HEK293T (cell line): ENCODE results near the gene AAK1.

ENCODE experiments used
- CTCF ChIA-PET: fragments of 350-600 bp; formaldehyde crosslinking; extraction: SDS; loops from one replicate; lab custom pipeline; 2021; ENCODE audit warnings: antibody characterized with exemption, inconsistent platforms; lab: Yijun Ruan, JAX
- POLR2A ChIA-PET: fragments of 350-600 bp; formaldehyde crosslinking; extraction: SDS; loops from one replicate; lab custom pipeline; 2020; ENCODE audit warnings: antibody characterized with exemption, inconsistent platforms; lab: Yijun Ruan, JAX
- DNase-seq: peaks from one replicate; pipeline ENCODE4 v3.0.0; 2012; ENCODE audit warnings: mixed read lengths; ENCODE audit errors: extremely low spot score
- ARNT ChIP-seq: fragments of 450-650 bp; IDR thresholded peaks from 2 replicates; pipeline ENCODE4 v1.6.1; 2017; ENCODE audit warnings: mild to moderate bottlenecking
- BHLHE40 ChIP-seq: fragments of 450-650 bp; IDR thresholded peaks from 2 replicates; pipeline ENCODE4 v1.6.1; 2016; ENCODE audit warnings: mild to moderate bottlenecking, moderate library complexity, borderline replicate concordance
- CTBP1 ChIP-seq: fragments of 450-650 bp; IDR thresholded peaks from 2 replicates; pipeline ENCODE4 v1.6.1; 2016; ENCODE audit warnings: borderline replicate concordance
- ELF4 ChIP-seq: fragments of 450-650 bp; IDR thresholded peaks from 2 replicates; pipeline ENCODE4 v1.6.1; 2017; ENCODE audit warnings: antibody characterized with exemption
- FOXA1 ChIP-seq: fragments of 450-650 bp; IDR thresholded peaks from 2 replicates; pipeline ENCODE4 v1.6.1; 2016; ENCODE audit warnings: mild to moderate bottlenecking
- FOXK2 ChIP-seq: fragments of 450-650 bp; IDR thresholded peaks from 2 replicates; pipeline ENCODE4 v1.6.1; 2016; ENCODE audit warnings: mild to moderate bottlenecking
- FOXM1 ChIP-seq: fragments of 450-650 bp; IDR thresholded peaks from 2 replicates; pipeline ENCODE4 v1.6.1; 2017; ENCODE audit warnings: mild to moderate bottlenecking, borderline replicate concordance
- HDGF ChIP-seq: fragments of 450-650 bp; IDR thresholded peaks from 2 replicates; pipeline ENCODE4 v1.6.1; 2017; ENCODE audit warnings: antibody characterized with exemption, borderline replicate concordance
- L3MBTL2 ChIP-seq: fragments of 450-650 bp; conservative IDR thresholded peaks from 2 replicates; pipeline ENCODE4 v1.6.1; 2016; ENCODE audit warnings: mild to moderate bottlenecking
- LEF1 ChIP-seq: fragments of 450-650 bp; IDR thresholded peaks from 2 replicates; pipeline ENCODE4 v1.6.1; 2017; ENCODE audit warnings: mild to moderate bottlenecking, borderline replicate concordance
- NFRKB ChIP-seq: fragments of 450-650 bp; IDR thresholded peaks from 2 replicates; pipeline ENCODE4 v1.6.1; 2016; ENCODE audit warnings: mild to moderate bottlenecking, moderate library complexity
- PKNOX1 ChIP-seq: fragments of 450-650 bp; IDR thresholded peaks from 2 replicates; pipeline ENCODE4 v1.6.1; 2016
- SP1 ChIP-seq: fragments of 450-650 bp; IDR thresholded peaks from 2 replicates; pipeline ENCODE4 v1.6.1; 2017
- SUZ12 ChIP-seq: fragments of 450-650 bp; IDR thresholded peaks from 2 replicates; pipeline ENCODE4 v1.6.1; 2016; ENCODE audit warnings: mild to moderate bottlenecking
- TARDBP ChIP-seq: fragments of 450-650 bp; IDR thresholded peaks from 2 replicates; pipeline ENCODE4 v1.6.1; 2016
- ZNF384 ChIP-seq: fragments of 450-650 bp; IDR thresholded peaks from 2 replicates; pipeline ENCODE4 v1.6.1; 2016

The AAK1 gene

GRCh38 chr2:69547984-69548715 is 95.4 kb downstream of the AAK1 start:
- CTCF ChIA-PET, result no interaction called here
- TF ChIP-seq PKNOX1 (no peak), SP1 (no peak), FOXM1 (no peak), LEF1 (no peak), ZNF384 (no peak), ELF4 (no peak), CTBP1 (no peak), FOXK2 (no peak)
- DNase-seq, result no peak
- POLR2A ChIA-PET, result no interaction called here

- TF ChIP-seq HDGF (no peak), TARDBP (no peak), CTBP1 (no peak), FOXK2 (no peak), FOXA1 (no peak), BHLHE40 (no peak), LEF1 (no peak), ELF4 (no peak), PKNOX1 (no peak), NFRKB (no peak), FOXM1 (no peak), SUZ12 (no peak), ZNF384 (no peak), SP1 (no peak), L3MBTL2 (no peak), ARNT (no peak)
- ChIA-PET CTCF (no interaction called here), POLR2A (no interaction called here)
- no peak for DNase-seq
These were observed 96.9 kb downstream of the AAK1 start for GRCh38 chr2:69546646-69547045.

- DNase-seq, result no peak
- POLR2A ChIA-PET, result no interaction called here
These were observed 98.0 kb downstream of the AAK1 start for GRCh38 chr2:69545477-69545932.

GRCh38 chr2:69544951-69545350 is 98.6 kb downstream of the AAK1 start:
- no peak for TF ChIP-seq HDGF
- TF ChIP-seq CTBP1, result no peak
- TF ChIP-seq SUZ12, result no peak
- TF ChIP-seq TARDBP, result no peak
- no peak for TF ChIP-seq ARNT
- TF ChIP-seq SP1, result no peak
- TF ChIP-seq NFRKB, result no peak
- no peak for TF ChIP-seq ELF4
- no peak for TF ChIP-seq FOXA1
- TF ChIP-seq BHLHE40, result no peak
- TF ChIP-seq FOXK2, result no peak
- ChIA-PET POLR2A (no interaction called here), CTCF (interaction anchor here (0.6 kb wide), 1 partner anchor 9 kb away, joined by 3 read pairs; no protein-coding TSS in a partner anchor)
- DNase-seq, result no peak

More at GRCh38 chr2:69545477-69545932, 98.0 kb downstream of the AAK1 start:
- CTCF ChIA-PET, result interaction anchor here (0.6 kb wide), 1 partner anchor 9 kb away, joined by 3 read pairs; no protein-coding TSS in a partner anchor
- no peak for TF ChIP-seq FOXM1
- TF ChIP-seq SUZ12, result no peak
- TF ChIP-seq ARNT, result no peak
- TF ChIP-seq LEF1, result no peak
- TF ChIP-seq HDGF, result no peak
- TF ChIP-seq L3MBTL2, result no peak
- no peak for TF ChIP-seq PKNOX1
- TF ChIP-seq ELF4, result no peak
- TF ChIP-seq ZNF384, result no peak
- TF ChIP-seq NFRKB, result no peak
- no peak for TF ChIP-seq TARDBP
- no peak for TF ChIP-seq FOXK2
- TF ChIP-seq FOXA1, result no peak
- no peak for TF ChIP-seq CTBP1
- no peak for TF ChIP-seq SP1
- no peak for TF ChIP-seq BHLHE40

GRCh38 chr2:69539549-69539908 is 104.0 kb downstream of the AAK1 start:
- TF ChIP-seq FOXA1, result no peak
- TF ChIP-seq NFRKB, result no peak
- no peak for TF ChIP-seq CTBP1
- TF ChIP-seq BHLHE40, result no peak
- no peak for TF ChIP-seq ZNF384
- no peak for TF ChIP-seq L3MBTL2
- no peak for TF ChIP-seq HDGF
- no peak for TF ChIP-seq PKNOX1
- no peak for TF ChIP-seq TARDBP
- TF ChIP-seq SUZ12, result no peak
- TF ChIP-seq LEF1, result no peak
- TF ChIP-seq FOXM1, result no peak
- no peak for TF ChIP-seq SP1
- no peak for TF ChIP-seq ARNT
- no peak for TF ChIP-seq FOXK2
- no peak for TF ChIP-seq ELF4
- DNase-seq, result no peak
- ChIA-PET CTCF (no interaction called here), POLR2A (no interaction called here)
